WTC11 (cell line): ENCODE results near the gene LBHD2. TPM values are rescaled to one million over a fixed set of nuclear protein-coding genes. Genes with fewer than 3 reads are reported as not detected.

Experiments used
- AFF4 ChIP-seq: sonication (generic); formaldehyde crosslinking; IDR thresholded peaks from 2 replicates; pipeline ENCODE4 v1.8.1; 2023; ENCODE audit warnings: mild to moderate bottlenecking, missing genetic modification reagents, borderline replicate concordance
- ARID4B ChIP-seq: sonication (generic); formaldehyde crosslinking; IDR thresholded peaks from 2 replicates; pipeline ENCODE4 v1.8.0; 2023; ENCODE audit warnings: missing genetic modification reagents, mild to moderate bottlenecking, borderline replicate concordance
- ATF3 ChIP-seq: sonication (generic); formaldehyde crosslinking; conservative IDR thresholded peaks from 2 replicates; pipeline ENCODE4 v1.8.1; 2022; ENCODE audit warnings: mild to moderate bottlenecking, missing genetic modification reagents
- ELF4 ChIP-seq: sonication (generic); formaldehyde crosslinking; IDR thresholded peaks from 2 replicates; pipeline ENCODE4 v1.8.1; 2022; ENCODE audit warnings: low read depth, mild to moderate bottlenecking, moderate library complexity, missing genetic modification reagents
- FOXK1 ChIP-seq: sonication (generic); formaldehyde crosslinking; IDR thresholded peaks from 2 replicates; pipeline ENCODE4 v1.8.0; 2022; ENCODE audit warnings: mild to moderate bottlenecking, moderate library complexity, missing genetic modification reagents
- GTF2I ChIP-seq: fragments of 250-450 bp; sonication (Bioruptor Pico); conservative IDR thresholded peaks from 2 replicates; pipeline ENCODE4 v1.4.0; 2021; ENCODE audit warnings: mild to moderate bottlenecking
- HMGXB4 ChIP-seq: sonication (generic); formaldehyde crosslinking; IDR thresholded peaks from 2 replicates; pipeline ENCODE4 v1.8.1; 2023; ENCODE audit warnings: mild to moderate bottlenecking, moderate library complexity, missing genetic modification reagents
- NR2C2 ChIP-seq: sonication (generic); formaldehyde crosslinking; IDR thresholded peaks from 2 replicates; pipeline ENCODE4 v1.8.0; 2022; ENCODE audit warnings: mild to moderate bottlenecking, missing genetic modification reagents
- SMAD4 ChIP-seq: sonication (generic); formaldehyde crosslinking; IDR thresholded peaks from 2 replicates; pipeline ENCODE4 v1.8.0; 2022; ENCODE audit warnings: mild to moderate bottlenecking, missing genetic modification reagents
- USF1 ChIP-seq: sonication (generic); formaldehyde crosslinking; IDR thresholded peaks from 2 replicates; pipeline ENCODE4 v1.8.0; 2022; ENCODE audit warnings: mild to moderate bottlenecking, missing genetic modification reagents
- ZNF219 ChIP-seq: sonication (generic); formaldehyde crosslinking; IDR thresholded peaks from 2 replicates; pipeline ENCODE4 v1.8.0; 2023; ENCODE audit warnings: missing genetic modification reagents, mild to moderate bottlenecking, borderline replicate concordance
- ZNF263 ChIP-seq: sonication (generic); formaldehyde crosslinking; IDR thresholded peaks from 2 replicates; pipeline ENCODE4 v1.8.1; 2022; ENCODE audit warnings: low read depth, mild to moderate bottlenecking, moderate library complexity, missing genetic modification reagents
- ZNF423 ChIP-seq: fragments of 250-450 bp; sonication (Bioruptor Pico); IDR thresholded peaks from 2 replicates; pipeline ENCODE4 v2.1.2; 2022; ENCODE audit warnings: mild to moderate bottlenecking, moderate library complexity
- ZNF425 ChIP-seq: fragments of 250-450 bp; sonication (Bioruptor Pico); conservative IDR thresholded peaks from 2 replicates; pipeline ENCODE4 v1.9.0; 2021; ENCODE audit warnings: mild to moderate bottlenecking
- total RNA-seq: library from RNA; stranded (reverse); gene quantifications from 3 replicates; pipeline ENCODE4 v1.2.3, GENCODE V29; 2021

The LBHD2 gene
- total RNA-seq, 1 experiment from 2014 or later, result not detected

GRCh38 chr14:103110681-103111231, 26.7 kb downstream of the LBHD2 start (continued):
- TF ChIP-seq AFF4 (no peak), ARID4B (no peak), SMAD4 (CRISPR knock-in tag) (no peak), ZNF425 (no peak), GTF2I (CRISPR knock-in tag) (no peak), NR2C2 (no peak), FOXK1 (CRISPR knock-in tag) (no peak), HMGXB4 (no peak), ZNF423 (CRISPR knock-in tag) (no peak), ZNF219 (CRISPR knock-in tag) (no peak), ATF3 (CRISPR knock-in tag) (no peak), USF1 (CRISPR knock-in tag) (no peak), ZNF263 (CRISPR knock-in tag) (no peak), ELF4 (CRISPR knock-in tag) (no peak)
